Choroid plexus epithelial cell (primary cell): Measurements from ENCODE around the gene GTPBP6.
"Not testable (repeated sequence)": the region's sequence is repeated elsewhere in the genome, so short reads cannot be mapped to it uniquely, and the experiment has no call there.

Source experiments
- DNase-seq: peaks from one replicate; pipeline ENCODE4 v3.0.0-alpha.2; 2010; ENCODE audit warnings: low read depth
- H3K4me3 ChIP-seq: 2 replicates; pipeline ENCODE4 v1.5.1; 2011; ENCODE audit warnings: low read depth, mild to moderate bottlenecking, control low read depth, low read length, moderate library complexity
- CTCF ChIP-seq: conservative IDR thresholded peaks from 2 replicates; pipeline ENCODE4 v1.5.1; 2011; ENCODE audit warnings: low read depth, mild to moderate bottlenecking, control low read depth, inconsistent platforms, low read length, moderate library complexity

The GTPBP6 gene

GRCh38 chrX:281166-281999 lies 37.2 kb downstream of the GTPBP6 start, which contains the start of gene PLCXD1:
Gene PLCXD1, plus strand, starts transcription at chrX:281381. Its CDS starts 2,807 bp downstream, at chrX:284188.
- TF ChIP-seq CTCF = peak; percentile 18
- DNase-seq = peak; percentile 69
- H3K4me3 ChIP-seq = peak within 1 kb of the TSS; percentile 54

GRCh38 chrX:280722-281121 lies 37.9 kb downstream of the GTPBP6 start:
- DNase-seq = not testable (repeated sequence)

GRCh38 chrX:279757-280604 lies 38.6 kb downstream of the GTPBP6 start:
- H3K4me3 ChIP-seq, DNase-seq: not testable (repeated sequence)

More at GRCh38 chrX:280722-281121, 37.9 kb downstream of the GTPBP6 start:
- H3K4me3 ChIP-seq = not testable (repeated sequence)

GRCh38 chrX:276581-277201 lies 41.9 kb downstream of the GTPBP6 start:
- TF ChIP-seq CTCF = no peak
- DNase-seq = peak; percentile 31
- peak overlapping the region; percentile 59 for H3K4me3 ChIP-seq

- H3K4me3 ChIP-seq = peak overlapping the region; percentile 59
- DNase-seq = peak; percentile 27
- peak; percentile 19 for TF ChIP-seq CTCF
Measured at GRCh38 chrX:275967-276580, 42.5 kb downstream of the GTPBP6 start.

- no peak for DNase-seq
- TF ChIP-seq CTCF = no peak
- H3K4me3 ChIP-seq = peak overlapping the region; percentile 59
Measured at GRCh38 chrX:275476-275966, 43.1 kb downstream of the GTPBP6 start.

- H3K4me3 ChIP-seq = no peak overlapping the region
- DNase-seq = peak; percentile 42
- TF ChIP-seq CTCF = no peak
Measured at GRCh38 chrX:274904-275475, 43.6 kb downstream of the GTPBP6 start.
